Measurements from ENCODE around the gene PAPPA2. TPM values are rescaled to one million over a fixed set of nuclear protein-coding genes. Genes with fewer than 3 reads are reported as not detected.

The PAPPA2 gene
- total RNA-seq, 1 experiment from 2014 or later, result 0.06 TPM

DNA sequence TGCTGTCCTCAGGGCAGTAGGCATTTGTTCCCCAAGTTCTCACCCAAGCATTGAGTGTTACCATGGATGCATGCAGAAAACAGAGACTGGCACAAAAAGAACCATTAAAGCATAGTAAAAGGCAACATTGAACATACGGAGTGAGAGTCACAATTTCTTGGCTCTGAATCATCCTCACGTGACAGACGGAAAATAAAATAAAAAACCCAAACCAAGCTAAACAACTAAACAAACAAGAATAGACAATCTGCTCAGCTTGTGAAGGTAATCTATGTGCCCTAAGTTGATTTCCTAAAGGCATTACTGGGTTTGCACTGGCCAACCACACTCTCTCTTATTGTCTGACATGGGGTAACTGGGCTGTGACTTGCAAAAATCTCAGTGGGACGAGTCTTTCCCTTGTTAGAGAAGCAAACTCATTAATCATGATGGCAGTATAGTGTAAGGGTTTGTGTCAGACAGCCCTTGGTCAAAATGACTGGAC is 395.5 kb downstream of the PAPPA2 start:
- no peak for DNase-seq (ENCODE audit: low spot score)
- Histone ChIP-seq H3K27ac (ENCODE audit: low read depth, low read length, poor library complexity, severe bottlenecking) (no peak overlapping the region), H3K9me3 (ENCODE audit: low read depth, low read length, poor library complexity, severe bottlenecking) (no peaks in the 10 kb centered on the region), H3K27me3 (replicated peaks; ENCODE audit: insufficient read depth, low read depth, low read length, poor library complexity) (peaks cover 12% of the 10 kb centered on the region), H3K4me3 (ENCODE audit: low read depth, low read length, poor library complexity, severe bottlenecking) (no peak overlapping the region), H3K36me3 (ENCODE audit: insufficient read depth, low read length, poor library complexity, severe bottlenecking) (no peaks in the 10 kb centered on the region), H3K4me1 (ENCODE audit: insufficient read depth, low read length, poor library complexity, severe bottlenecking) (no peaks in the 10 kb centered on the region)
- TF ChIP-seq EZH2 (IDR thresholded peaks at IDR 0.05; ENCODE audit: borderline replicate concordance, low read depth, low read length, poor library complexity, severe bottlenecking) (no peak), CTCF (conservative IDR thresholded peaks at IDR 0.05; ENCODE audit: low read depth, low read length) (no peak)
- intact Hi-C loops (cut with micrococcal nuclease; ENCODE audit: unreplicated experiment), result no loop called here
- CTCF ChIA-PET, result no interaction called here
- BruUV-seq (replicated peaks), result no TSS peak
- POLR2A ChIA-PET (ENCODE audit: low non-redundant PET), result no interaction called here

GRCh38 chr1:176863613-176864012 is 400.6 kb downstream of the PAPPA2 start:
- POLR2A ChIA-PET (ENCODE audit: low non-redundant PET), result no interaction called here
- Histone ChIP-seq H3K27me3 (replicated peaks; ENCODE audit: insufficient read depth, low read depth, low read length, poor library complexity) (peaks cover 14% of the 10 kb centered on the region), H3K36me3 (ENCODE audit: insufficient read depth, low read length, poor library complexity, severe bottlenecking) (no peaks in the 10 kb centered on the region), H3K4me3 (ENCODE audit: low read depth, low read length, poor library complexity, severe bottlenecking) (no peak overlapping the region), H3K27ac (ENCODE audit: low read depth, low read length, poor library complexity, severe bottlenecking) (no peak overlapping the region), H3K9me3 (ENCODE audit: low read depth, low read length, poor library complexity, severe bottlenecking) (no peaks in the 10 kb centered on the region), H3K4me1 (ENCODE audit: insufficient read depth, low read length, poor library complexity, severe bottlenecking) (no peaks in the 10 kb centered on the region)
- intact Hi-C loops (cut with micrococcal nuclease; ENCODE audit: unreplicated experiment), result no loop called here
- CTCF ChIA-PET, result interaction anchor here (0.6 kb wide), 1 partner anchor 43 kb away, joined by 3 read pairs; no protein-coding TSS in a partner anchor
- TF ChIP-seq CTCF (conservative IDR thresholded peaks at IDR 0.05; ENCODE audit: low read depth, low read length), result no peak
- TF ChIP-seq EZH2 (IDR thresholded peaks at IDR 0.05; ENCODE audit: borderline replicate concordance, low read depth, low read length, poor library complexity, severe bottlenecking), result no peak
- no peak for DNase-seq (ENCODE audit: low spot score)
- BruUV-seq (replicated peaks), result no TSS peak

GRCh38 chr1:176864211-176864610 is 401.2 kb downstream of the PAPPA2 start:
- intact Hi-C loops (cut with micrococcal nuclease; ENCODE audit: unreplicated experiment), result no loop called here
- TF ChIP-seq EZH2 (IDR thresholded peaks at IDR 0.05; ENCODE audit: borderline replicate concordance, low read depth, low read length, poor library complexity, severe bottlenecking), result no peak
- TF ChIP-seq CTCF (conservative IDR thresholded peaks at IDR 0.05; ENCODE audit: low read depth, low read length), result no peak
- Histone ChIP-seq H3K4me1 (ENCODE audit: insufficient read depth, low read length, poor library complexity, severe bottlenecking) (no peaks in the 10 kb centered on the region), H3K27me3 (replicated peaks; ENCODE audit: insufficient read depth, low read depth, low read length, poor library complexity) (peaks cover 14% of the 10 kb centered on the region), H3K9me3 (ENCODE audit: low read depth, low read length, poor library complexity, severe bottlenecking) (no peaks in the 10 kb centered on the region), H3K4me3 (ENCODE audit: low read depth, low read length, poor library complexity, severe bottlenecking) (no peak overlapping the region), H3K36me3 (ENCODE audit: insufficient read depth, low read length, poor library complexity, severe bottlenecking) (no peaks in the 10 kb centered on the region), H3K27ac (ENCODE audit: low read depth, low read length, poor library complexity, severe bottlenecking) (no peak overlapping the region)
- no TSS peak for BruUV-seq (replicated peaks)
- DNase-seq (ENCODE audit: low spot score), result no peak
- ChIA-PET POLR2A (ENCODE audit: low non-redundant PET) (interaction anchor here (0.6 kb wide), 1 partner anchor 844 kb away, joined by 3 read pairs; no protein-coding TSS in a partner anchor), CTCF (no interaction called here)
